ENCODE results near the gene SNAP91. TPM values are rescaled to one million over a fixed set of nuclear protein-coding genes. Genes with fewer than 3 reads are reported as not detected.

SNAP91 gene
- total and polyA plus RNA-seq, 9 of the 15 experiments (the other 6 are each of a cell fraction or from before 2014, with no cell fraction given) = not detected

GRCh38 chr6:83735461-83735860 is 26.6 kb upstream of the SNAP91 start:
- ATAC-seq (no peak), FAIRE-seq (no peak), DNase-seq (ENCODE audit: extremely low read depth in 1 of 4, low spot score in 3 of 4) (no peak)
- in situ Hi-C loops (cut with MboI) = no loop called here
- Histone ChIP-seq H3K36me3 (ENCODE audit: control insufficient read depth, insufficient read depth, low read length) (no peaks in the 10 kb centered on the region), H3K4me3 (no peak overlapping the region), H4K20me1 (replicated peaks; ENCODE audit: control insufficient read depth, insufficient read depth, low read length) (no peaks in the 10 kb centered on the region), H3K9ac (ENCODE audit: insufficient read depth in 1 of 2, low read depth in 2 of 2, low read length in 2 of 2) (no peak overlapping the region), H3K4me2 (ENCODE audit: insufficient read depth, low read length) (no peak overlapping the region), H3K9me1 (ENCODE audit: control insufficient read depth, insufficient read depth, low read length) (no peaks in the 10 kb centered on the region), H3K27ac (ENCODE audit: extremely low read depth, low read depth, low read length) (no peak overlapping the region), H3K4me1 (replicated peaks in 1 of 2; ENCODE audit: control insufficient read depth in 2 of 2, insufficient read depth in 2 of 2, low read length in 2 of 2) (no peaks in the 10 kb centered on the region), H3K27me3 (ENCODE audit: control insufficient read depth in 2 of 2, insufficient read depth in 2 of 2, low read length in 2 of 2) (no peaks in the 10 kb centered on the region), H2AFZ (ENCODE audit: low read depth, low read length) (no peak overlapping the region), H3K9me3 (replicated peaks; ENCODE audit: control insufficient read depth, insufficient read depth, low read depth, low read length) (no peaks in the 10 kb centered on the region), H3K79me2 (ENCODE audit: control insufficient read depth, insufficient read depth, low read length) (no peaks in the 10 kb centered on the region)
- ChIA-PET POLR2A (no interaction called here), CTCF (ENCODE audit: low intra/inter-chr PET ratio) (no interaction called here)
- BruUV-seq (replicated peaks) = no TSS peak
- TF ChIP-seq ZNF121 (CRISPR knock-in tag; conservative IDR thresholded peaks at IDR 0.05) (no peak), ZNF764 (CRISPR knock-in tag; IDR thresholded peaks at IDR 0.05; ENCODE audit: low read depth) (no peak), SIN3B (IDR thresholded peaks at IDR 0.05; ENCODE audit: low read depth) (no peak), GABPB1 (CRISPR knock-in tag; IDR thresholded peaks at IDR 0.05) (no peak), NEUROD1 (IDR thresholded peaks at IDR 0.05; ENCODE audit: borderline replicate concordance, low read depth, low read length, partially characterized antibody) (no peak)
- intact Hi-C loops (cut with micrococcal nuclease) = no loop called here
- WGBS (ENCODE audit: insufficient coverage, low coverage, missing lambda C conversion rate) = 0% methylated on average over 3 of the region's 3 CpGs

- Histone ChIP-seq H3K4me1 (replicated peaks in 1 of 2; ENCODE audit: control insufficient read depth in 2 of 2, insufficient read depth in 2 of 2, low read length in 2 of 2) (no peaks in the 10 kb centered on the region), H3K27me3 (ENCODE audit: control insufficient read depth in 2 of 2, insufficient read depth in 2 of 2, low read length in 2 of 2) (no peaks in the 10 kb centered on the region; a peak in 1 of 5 replicates), H3K4me2 (ENCODE audit: insufficient read depth, low read length) (no peak overlapping the region), H3K9ac (ENCODE audit: insufficient read depth in 1 of 2, low read depth in 2 of 2, low read length in 2 of 2) (no peak overlapping the region), H3K4me3 (no peak overlapping the region), H3K36me3 (ENCODE audit: control insufficient read depth, insufficient read depth, low read length) (no peaks in the 10 kb centered on the region), H2AFZ (ENCODE audit: low read depth, low read length) (no peak overlapping the region), H4K20me1 (replicated peaks; ENCODE audit: control insufficient read depth, insufficient read depth, low read length) (no peaks in the 10 kb centered on the region), H3K79me2 (ENCODE audit: control insufficient read depth, insufficient read depth, low read length) (no peaks in the 10 kb centered on the region), H3K27ac (ENCODE audit: extremely low read depth, low read depth, low read length) (no peak overlapping the region), H3K9me1 (ENCODE audit: control insufficient read depth, insufficient read depth, low read length) (no peaks in the 10 kb centered on the region), H3K9me3 (replicated peaks; ENCODE audit: control insufficient read depth, insufficient read depth, low read depth, low read length) (no peaks in the 10 kb centered on the region)
- BruUV-seq (replicated peaks) = no TSS peak
- CTCF ChIA-PET (ENCODE audit: low intra/inter-chr PET ratio) = no interaction called here
- WGBS (ENCODE audit: insufficient coverage, low coverage, missing lambda C conversion rate) = 0% methylated on average over 2 of the region's 2 CpGs
- TF ChIP-seq ATF4 (CRISPR knock-in tag; IDR thresholded peaks at IDR 0.05) = 0 out of 2 replicates have a peak, but pooled peaks have one; percentile 31
- TF ChIP-seq NFATC3 (IDR thresholded peaks at IDR 0.05) = no peak
- no peak for TF ChIP-seq CEBPG (CRISPR knock-in tag; IDR thresholded peaks at IDR 0.05)
- peak in 1 of 2 experiments; percentile 64; a peak in 1 of 4 replicates for TF ChIP-seq CEBPG (tag; conservative IDR thresholded peaks at IDR 0.05 in 1 of 2, IDR thresholded peaks at IDR 0.05 in 1 of 2)
- no peak for TF ChIP-seq CCAR2 (IDR thresholded peaks at IDR 0.05; ENCODE audit: low read depth, low read length)
- TF ChIP-seq ATF3 (IDR thresholded peaks at IDR 0.05) = peak; percentile 56
- no peak for TF ChIP-seq ATF3 (CRISPR knock-in tag; conservative IDR thresholded peaks at IDR 0.05)
- FAIRE-seq (no peak), ATAC-seq (no peak), DNase-seq (ENCODE audit: extremely low read depth in 1 of 4, low spot score in 3 of 4) (no peak)
- POLR2A ChIA-PET = no interaction called here
- intact Hi-C loops (cut with micrococcal nuclease) = no loop called here
- in situ Hi-C loops (cut with MboI) = no loop called here
Measured at GRCh38 chr6:83729871-83730270, 21.0 kb upstream of the SNAP91 start.

Data from K562 (cell line).